Neural crest cell (in vitro differentiated cells): ENCODE results near the gene SLC9A9. TPM values are rescaled to one million over a fixed set of nuclear protein-coding genes. Genes with fewer than 3 reads are reported as not detected.

ENCODE experiments used
- DNase-seq: peaks from one replicate; pipeline ENCODE4 v3.0.0; 2021; ENCODE audit warnings: low read depth, mixed read lengths, low spot score
- H3K27ac Mint-ChIP-seq: one replicate; pipeline ENCODE4 v1.8.0; 2021; ENCODE audit warnings: mild to moderate bottlenecking, mixed read lengths; ENCODE audit not compliant: unreplicated experiment
- H3K27me3 Mint-ChIP-seq: 2 replicates; pipeline ENCODE4 v1.8.0; 2021; ENCODE audit warnings: low read depth, mild to moderate bottlenecking, mixed read lengths
- H3K36me3 Mint-ChIP-seq: 2 replicates; pipeline ENCODE4 v1.8.0; 2021; ENCODE audit warnings: low read depth, mild to moderate bottlenecking, mixed read lengths
- H3K4me1 Mint-ChIP-seq: 2 replicates; pipeline ENCODE4 v1.8.0; 2021; ENCODE audit warnings: mixed read lengths
- H3K4me3 Mint-ChIP-seq: one replicate; pipeline ENCODE4 v1.8.0; 2021; ENCODE audit warnings: mild to moderate bottlenecking, mixed read lengths
- H3K9me3 Mint-ChIP-seq: 2 replicates; pipeline ENCODE4 v1.8.0; 2021; ENCODE audit warnings: mixed read lengths
- total RNA-seq: library from RNA; stranded (reverse); gene quantifications from 2 replicates; pipeline ENCODE4 v1.2.1, GENCODE V29; 2021
- TF ChIP-seq, protein P1 (sequence below): fragments of 200-600 bp; sonication (generic); conservative IDR thresholded peaks from 2 replicates; pipeline ENCODE4 v1.5.0; 2021; ENCODE audit warnings: antibody characterized with exemption, mild to moderate bottlenecking

SLC9A9 gene
- total RNA-seq, 1 donor from 2014 or later = 0.56 TPM

DNA sequence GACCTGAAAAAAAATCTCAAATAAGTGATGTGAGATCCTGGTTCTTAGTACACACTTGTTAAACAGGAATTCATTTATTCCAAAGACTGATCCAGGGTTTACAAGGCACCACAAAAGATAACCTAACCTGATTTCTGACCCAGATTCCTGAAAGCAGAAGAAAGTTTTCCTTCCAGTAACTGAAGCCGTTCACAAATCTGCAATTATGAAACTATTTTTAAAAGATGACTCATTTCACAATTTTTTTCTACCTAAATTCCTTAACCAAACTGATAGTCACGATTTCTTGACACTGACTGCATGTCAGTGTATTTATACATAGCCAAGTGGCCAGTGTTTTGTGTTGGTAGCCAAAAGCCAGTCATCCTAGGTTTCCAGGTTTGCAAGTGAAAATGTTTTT is 17.1 kb downstream of the SLC9A9 start:
- Mint-ChIP-seq H3K27ac (no peak overlapping the region), H3K36me3 (no peaks in the 10 kb centered on the region), H3K4me1 (no peaks in the 10 kb centered on the region), H3K27me3 (no peaks in the 10 kb centered on the region), H3K4me3 (no peak overlapping the region), H3K9me3 (peaks cover 6% of the 10 kb centered on the region)
- TF ChIP-seq, protein P1, sequence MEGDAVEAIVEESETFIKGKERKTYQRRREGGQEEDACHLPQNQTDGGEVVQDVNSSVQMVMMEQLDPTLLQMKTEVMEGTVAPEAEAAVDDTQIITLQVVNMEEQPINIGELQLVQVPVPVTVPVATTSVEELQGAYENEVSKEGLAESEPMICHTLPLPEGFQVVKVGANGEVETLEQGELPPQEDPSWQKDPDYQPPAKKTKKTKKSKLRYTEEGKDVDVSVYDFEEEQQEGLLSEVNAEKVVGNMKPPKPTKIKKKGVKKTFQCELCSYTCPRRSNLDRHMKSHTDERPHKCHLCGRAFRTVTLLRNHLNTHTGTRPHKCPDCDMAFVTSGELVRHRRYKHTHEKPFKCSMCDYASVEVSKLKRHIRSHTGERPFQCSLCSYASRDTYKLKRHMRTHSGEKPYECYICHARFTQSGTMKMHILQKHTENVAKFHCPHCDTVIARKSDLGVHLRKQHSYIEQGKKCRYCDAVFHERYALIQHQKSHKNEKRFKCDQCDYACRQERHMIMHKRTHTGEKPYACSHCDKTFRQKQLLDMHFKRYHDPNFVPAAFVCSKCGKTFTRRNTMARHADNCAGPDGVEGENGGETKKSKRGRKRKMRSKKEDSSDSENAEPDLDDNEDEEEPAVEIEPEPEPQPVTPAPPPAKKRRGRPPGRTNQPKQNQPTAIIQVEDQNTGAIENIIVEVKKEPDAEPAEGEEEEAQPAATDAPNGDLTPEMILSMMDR = no peak
- no peak for DNase-seq

DNA sequence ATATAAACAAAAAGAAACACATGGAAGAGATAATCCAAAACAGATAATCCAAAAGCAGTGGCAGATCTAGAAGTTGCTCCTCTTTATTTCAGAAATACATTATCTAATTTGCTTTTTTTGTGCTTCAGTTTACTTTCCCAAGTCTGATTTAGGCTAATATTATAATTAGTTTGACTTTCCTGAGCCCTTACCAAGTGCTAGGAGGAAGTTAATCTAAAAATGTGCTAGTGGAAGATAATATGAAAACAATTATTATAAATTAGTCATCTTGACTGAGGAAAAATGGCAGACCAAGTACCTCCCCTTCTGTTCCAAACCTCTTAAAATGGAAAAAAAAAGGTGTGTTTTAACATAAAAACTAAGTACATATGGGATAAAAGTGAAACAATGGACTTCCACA is 17.5 kb downstream of the SLC9A9 start:
- no peaks in the 10 kb centered on the region for H3K27me3 Mint-ChIP-seq
- TF ChIP-seq, protein P1 = no peak
- H3K27ac Mint-ChIP-seq = no peak overlapping the region
- no peaks in the 10 kb centered on the region for H3K36me3 Mint-ChIP-seq
- no peaks in the 10 kb centered on the region for H3K4me1 Mint-ChIP-seq
- no peak overlapping the region for H3K4me3 Mint-ChIP-seq
- peaks cover 7% of the 10 kb centered on the region for H3K9me3 Mint-ChIP-seq
- DNase-seq = no peak

GRCh38 chr3:143830063-143830462 is 18.2 kb downstream of the SLC9A9 start:
- H3K9me3 Mint-ChIP-seq = peaks cover 7% of the 10 kb centered on the region
- no peak overlapping the region for H3K27ac Mint-ChIP-seq

DNA sequence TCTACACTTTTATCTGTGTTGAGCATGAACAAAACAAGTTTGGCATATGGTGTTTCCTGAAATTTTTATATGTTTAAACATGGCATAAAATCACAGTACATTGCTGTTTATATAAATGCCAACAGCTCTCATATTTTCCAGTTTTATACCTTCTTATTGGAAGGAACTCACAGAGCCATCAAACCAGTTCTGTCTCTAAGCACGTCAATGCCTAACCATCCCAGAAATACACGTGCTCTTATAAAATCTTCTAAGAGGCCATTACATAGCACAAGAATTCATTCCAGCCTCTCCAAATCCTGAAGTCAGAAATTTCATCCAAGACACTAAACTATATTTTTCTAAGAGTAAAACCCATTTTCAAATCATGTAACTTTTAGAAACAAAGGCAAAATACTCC is 20.8 kb downstream of the SLC9A9 start:
- H3K4me3 Mint-ChIP-seq = no peak overlapping the region
- DNase-seq = no peak
- no peak overlapping the region for H3K27ac Mint-ChIP-seq
- H3K27me3 Mint-ChIP-seq = no peaks in the 10 kb centered on the region
- H3K36me3 Mint-ChIP-seq = no peaks in the 10 kb centered on the region
- TF ChIP-seq, protein P1 = no peak
- H3K4me1 Mint-ChIP-seq = no peaks in the 10 kb centered on the region
- H3K9me3 Mint-ChIP-seq = peaks cover 7% of the 10 kb centered on the region

More at GRCh38 chr3:143830063-143830462, 18.2 kb downstream of the SLC9A9 start:
- no peak for DNase-seq
- TF ChIP-seq, protein P1 = no peak
- Mint-ChIP-seq H3K36me3 (no peaks in the 10 kb centered on the region), H3K27me3 (no peaks in the 10 kb centered on the region), H3K4me3 (no peak overlapping the region), H3K4me1 (no peaks in the 10 kb centered on the region)

- Mint-ChIP-seq H3K27me3 (no peaks in the 10 kb centered on the region), H3K4me3 (no peak overlapping the region), H3K27ac (no peak overlapping the region), H3K9me3 (peaks cover 7% of the 10 kb centered on the region), H3K4me1 (no peaks in the 10 kb centered on the region), H3K36me3 (no peaks in the 10 kb centered on the region)
- TF ChIP-seq, protein P1 = no peak
- DNase-seq = no peak
These were observed 22.0 kb downstream of the SLC9A9 start for GRCh38 chr3:143826296-143826695.

DNA sequence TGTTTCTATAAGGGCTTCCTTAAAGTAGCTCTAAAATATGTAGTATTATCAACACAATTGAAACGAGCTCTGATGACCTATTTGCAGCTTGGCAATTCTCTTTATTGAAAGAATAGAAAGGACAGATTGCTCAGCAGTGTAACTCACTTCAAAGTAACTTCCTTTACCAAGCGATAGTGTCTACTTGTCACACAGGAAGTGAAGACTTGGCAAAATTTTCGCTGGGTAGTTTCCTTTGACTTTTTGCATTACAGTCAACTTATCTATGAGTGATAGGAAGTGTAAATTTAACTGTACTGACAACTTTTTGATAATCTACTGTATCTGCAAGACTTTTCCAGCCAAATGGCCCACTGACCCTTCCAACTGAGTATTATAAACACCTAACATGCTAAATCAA is 22.8 kb downstream of the SLC9A9 start:
- H3K27ac Mint-ChIP-seq = no peak overlapping the region
- TF ChIP-seq, protein P1 = no peak
- H3K4me1 Mint-ChIP-seq = no peaks in the 10 kb centered on the region
- no peak for DNase-seq
- peaks cover 7% of the 10 kb centered on the region for H3K9me3 Mint-ChIP-seq
- no peaks in the 10 kb centered on the region for H3K27me3 Mint-ChIP-seq
- H3K4me3 Mint-ChIP-seq = no peak overlapping the region
- no peaks in the 10 kb centered on the region for H3K36me3 Mint-ChIP-seq
